Prostate gland (tissue), 2 donors: ENCODE measurements around the gene SAMD3. TPM values are rescaled to one million over a fixed set of nuclear protein-coding genes. Genes with fewer than 3 reads are reported as not detected.

Source experiments
- total RNA-seq, 2 donors: library from RNA; depleted of rRNA; stranded (reverse); fragments of >200 nt; gene quantifications; one replicate each; pipeline ENCODE4 v1.1.0, GENCODE V29; 2016

The SAMD3 gene
- total RNA-seq, 2 donors from 2014 or later: 3.6 TPM; not detected in 1

Other genes starting within 250 kb of the SAMD3 start
- gene L3MBTL3, start 204.4 kb downstream of the SAMD3 start, total RNA-seq: 10 to 100 TPM in 1 of 2 donors, 1 to 10 TPM in 1; 7.7 to 25.0 TPM
- gene TMEM200A, start 143.1 kb upstream of the SAMD3 start, total RNA-seq: 1 to 10 TPM in 1 of 2 donors, under 1 TPM in 1; 0.87 to 5.1 TPM